ENCODE results near the gene TNFSF15. TPM values are rescaled to one million over a fixed set of nuclear protein-coding genes. Genes with fewer than 3 reads are reported as not detected.
A peak's percentile ranks its signal among the peaks of the same experiment; 100 is the strongest.

The TNFSF15 gene
- total and polyA plus RNA-seq, 8 donors: 0.31 to 12.3 (median 2.4) TPM

- TF ChIP-seq POLR2AphosphoS5 (IDR thresholded peaks at IDR 0.05) (no peak), POLR2A (IDR thresholded peaks at IDR 0.05) (no peak), EP300 (IDR thresholded peaks at IDR 0.05) (no peak), CTCF (IDR thresholded peaks at IDR 0.05) (no peak)
- Histone ChIP-seq H3K4me1 (peaks cover 0 to 24% (median 10%) of the 10 kb centered on the region in 4 donors), H3K4me3 (no peak overlapping the region), H3K27me3 (no peaks in the 10 kb centered on the region), H3K9me3 (no peaks in the 10 kb centered on the region), H3K36me3 (peaks cover 0 to 28% (median 2%) of the 10 kb centered on the region in 4 donors), H3K27ac (no peak overlapping the region)
- intact Hi-C loops (cut with DNase I; ENCODE audit: low total_unique reads): no loop called here
- no peak for DNase-seq
- WGBS, 5 donors: 91 to 96% (median 94%) methylated on average over 4 of the region's 4 CpGs
These were observed 17.9 kb downstream of the TNFSF15 start for GRCh38 chr9:114787781-114788498.

- H3K36me3 ChIP-seq: peaks cover 0 to 22% (median 2%) of the 10 kb centered on the region in 4 donors
- no peak overlapping the region for H3K4me3 ChIP-seq
- TF ChIP-seq CTCF (IDR thresholded peaks at IDR 0.05): no peak
- no peak for TF ChIP-seq POLR2AphosphoS5 (IDR thresholded peaks at IDR 0.05)
- TF ChIP-seq EP300 (IDR thresholded peaks at IDR 0.05): no peak
- no peak for TF ChIP-seq POLR2A (IDR thresholded peaks at IDR 0.05)
- H3K27me3 ChIP-seq: no peaks in the 10 kb centered on the region
- 87 to 93% (median 89%) methylated on average over 2 of the region's 2 CpGs for WGBS, 5 donors
- no peak for DNase-seq
- H3K4me1 ChIP-seq: peaks cover 0 to 24% (median 10%) of the 10 kb centered on the region in 4 donors
- no peaks in the 10 kb centered on the region for H3K9me3 ChIP-seq
- H3K27ac ChIP-seq: no peak overlapping the region
- intact Hi-C loops (cut with DNase I; ENCODE audit: low total_unique reads): no loop called here
These were observed 18.6 kb downstream of the TNFSF15 start for GRCh38 chr9:114787214-114787613.

- H3K36me3 ChIP-seq: peaks cover 0 to 12% (median 2%) of the 10 kb centered on the region in 4 donors
- TF ChIP-seq POLR2AphosphoS5 (IDR thresholded peaks at IDR 0.05) (peak in 1 of 3 donors; percentile 8), EP300 (IDR thresholded peaks at IDR 0.05) (no peak)
- WGBS, 5 donors: 46 to 64% (median 54%) methylated on average over 5 of the region's 5 CpGs
- no peaks in the 10 kb centered on the region for H3K9me3 ChIP-seq
- peak in 1 of 2 donors; percentile 44 for DNase-seq
- H3K4me1 ChIP-seq: peaks cover 0 to 24% (median 10%) of the 10 kb centered on the region in 4 donors
- intact Hi-C loops (cut with DNase I; ENCODE audit: low total_unique reads): no loop called here
- H3K27me3 ChIP-seq: no peaks in the 10 kb centered on the region
- H3K27ac ChIP-seq: no peak overlapping the region
- H3K4me3 ChIP-seq: no peak overlapping the region
These were observed 19.8 kb downstream of the TNFSF15 start for GRCh38 chr9:114785866-114786650.

- 62 to 74% (median 69%) methylated on average over 6 of the region's 6 CpGs for WGBS, 5 donors
- intact Hi-C loops (cut with DNase I; ENCODE audit: low total_unique reads): no loop called here
- DNase-seq: no peak
- no peaks in the 10 kb centered on the region for H3K36me3 ChIP-seq
- H3K4me1 ChIP-seq: peaks cover 0 to 28% (median 12%) of the 10 kb centered on the region in 4 donors
- H3K4me3 ChIP-seq: no peak overlapping the region
- H3K27me3 ChIP-seq: no peaks in the 10 kb centered on the region
- no peaks in the 10 kb centered on the region for H3K9me3 ChIP-seq
- TF ChIP-seq POLR2AphosphoS5 (IDR thresholded peaks at IDR 0.05) (no peak), POLR2A (IDR thresholded peaks at IDR 0.05) (no peak), CTCF (IDR thresholded peaks at IDR 0.05) (no peak), EP300 (IDR thresholded peaks at IDR 0.05) (no peak)
- H3K27ac ChIP-seq: no peak overlapping the region
These were observed 21.0 kb downstream of the TNFSF15 start for GRCh38 chr9:114784721-114785279.
